HepG2 (cell line): ENCODE data around the gene LSS. TPM values are rescaled to one million over a fixed set of nuclear protein-coding genes. Genes with fewer than 3 reads are reported as not detected.

Source experiments
- AKAP8 ChIP-seq: sonication (generic); formaldehyde crosslinking; IDR thresholded peaks from 2 replicates; pipeline ENCODE4 v1.5.1; 2020; ENCODE audit warnings: mild to moderate bottlenecking, missing genetic modification reagents
- ARNTL ChIP-seq: sonication (generic); formaldehyde crosslinking; IDR thresholded peaks from 2 replicates; pipeline ENCODE4 v1.4.0; 2020; ENCODE audit warnings: mild to moderate bottlenecking, missing genetic modification reagents
- BORCS8-MEF2B ChIP-seq: sonication (generic); formaldehyde crosslinking; IDR thresholded peaks from 2 replicates; pipeline ENCODE4 v1.8.0; 2022; ENCODE audit warnings: mild to moderate bottlenecking, missing genetic modification reagents
- HOXD1 ChIP-seq: sonication (generic); formaldehyde crosslinking; IDR thresholded peaks from 2 replicates; pipeline ENCODE4 v1.5.0; 2020; ENCODE audit warnings: missing genetic modification reagents
- IRX3 ChIP-seq: sonication (generic); formaldehyde crosslinking; IDR thresholded peaks from 2 replicates; pipeline ENCODE4 v1.8.1; 2023; ENCODE audit warnings: mild to moderate bottlenecking, low read depth, missing genetic modification reagents, borderline replicate concordance
- KMT2A ChIP-seq: sonication (generic); formaldehyde crosslinking; IDR thresholded peaks from 2 replicates; pipeline ENCODE4 v1.4.0; 2020; ENCODE audit warnings: missing genetic modification reagents
- MTF1 ChIP-seq: sonication (generic); formaldehyde crosslinking; IDR thresholded peaks from 2 replicates; pipeline ENCODE4 v1.5.0; 2020; ENCODE audit warnings: missing genetic modification reagents
- SIN3A ChIP-seq: IDR thresholded peaks from 2 replicates; pipeline ENCODE4 v1.6.1; 2011; ENCODE audit warnings: low read depth, mild to moderate bottlenecking, control low read depth, low read length, borderline replicate concordance
- SP1 ChIP-seq, 2 experiments: fragments of 450-650 bp in 1 of 2; sonication (generic) in 1 of 2; formaldehyde crosslinking in 1 of 2; IDR thresholded peaks; 2 replicates each; pipeline versions ENCODE4 v1.4.0 to v1.6.1; 2016 to 2020; ENCODE audit warnings: missing genetic modification reagents in 1 of 2
- YEATS4 ChIP-seq: sonication (generic); formaldehyde crosslinking; IDR thresholded peaks from 2 replicates; pipeline ENCODE4 v1.4.0; 2020; ENCODE audit warnings: missing genetic modification reagents, borderline replicate concordance
- ZNF746 ChIP-seq: sonication (generic); formaldehyde crosslinking; IDR thresholded peaks from 2 replicates; pipeline ENCODE4 v1.8.0; 2022; ENCODE audit warnings: mild to moderate bottlenecking, missing genetic modification reagents
- polyA plus RNA-seq, 8 experiments: library from polyadenylated mRNA; depleted of rRNA in 3 of 8; stranded (reverse) in 7 of 8; unstranded in 1 of 8; fragments of >200 nt; fragmentation: Illumina TruSeq in 4 of 8; extraction: Trizol in 4 of 8; gene quantifications; 2 replicates each; pipeline versions ENCODE4 v1.2.1 to v1.2.3, GENCODE V29; 2011 to 2016; ENCODE audit warnings: low read depth in 4 of 8, missing spikeins in 1 of 8, mixed read lengths in 1 of 8; ENCODE audit not compliant: insufficient read depth in 1 of 8
- total RNA-seq, 5 experiments: library from RNA; depleted of rRNA; stranded (reverse); fragments of >200 nt; fragmentation: Illumina TruSeq; extraction: Trizol; gene quantifications; 2 replicates each; pipeline ENCODE4 v1.2.3, GENCODE V29; 2016; ENCODE audit warnings: low read depth in 1 of 5
- TF ChIP-seq, protein P1 (sequence below): sonication (generic); formaldehyde crosslinking; IDR thresholded peaks from 2 replicates; pipeline ENCODE4 v1.4.0; 2020; ENCODE audit warnings: missing genetic modification reagents, borderline replicate concordance
- TF ChIP-seq, protein P2 (sequence below): IDR thresholded peaks from 2 replicates; pipeline ENCODE4 v1.4.0; 2020; ENCODE audit warnings: mild to moderate bottlenecking, missing genetic modification reagents
- TF ChIP-seq, protein P3 (sequence below): sonication (generic); formaldehyde crosslinking; IDR thresholded peaks from 2 replicates; pipeline ENCODE4 v1.8.1; 2023; ENCODE audit warnings: mild to moderate bottlenecking, missing genetic modification reagents

The LSS gene
- total and polyA plus RNA-seq, 2 of the 13 experiments (the other 11 are each of a cell fraction or from before 2014, with no cell fraction given), result 72.6 to 113 TPM

DNA sequence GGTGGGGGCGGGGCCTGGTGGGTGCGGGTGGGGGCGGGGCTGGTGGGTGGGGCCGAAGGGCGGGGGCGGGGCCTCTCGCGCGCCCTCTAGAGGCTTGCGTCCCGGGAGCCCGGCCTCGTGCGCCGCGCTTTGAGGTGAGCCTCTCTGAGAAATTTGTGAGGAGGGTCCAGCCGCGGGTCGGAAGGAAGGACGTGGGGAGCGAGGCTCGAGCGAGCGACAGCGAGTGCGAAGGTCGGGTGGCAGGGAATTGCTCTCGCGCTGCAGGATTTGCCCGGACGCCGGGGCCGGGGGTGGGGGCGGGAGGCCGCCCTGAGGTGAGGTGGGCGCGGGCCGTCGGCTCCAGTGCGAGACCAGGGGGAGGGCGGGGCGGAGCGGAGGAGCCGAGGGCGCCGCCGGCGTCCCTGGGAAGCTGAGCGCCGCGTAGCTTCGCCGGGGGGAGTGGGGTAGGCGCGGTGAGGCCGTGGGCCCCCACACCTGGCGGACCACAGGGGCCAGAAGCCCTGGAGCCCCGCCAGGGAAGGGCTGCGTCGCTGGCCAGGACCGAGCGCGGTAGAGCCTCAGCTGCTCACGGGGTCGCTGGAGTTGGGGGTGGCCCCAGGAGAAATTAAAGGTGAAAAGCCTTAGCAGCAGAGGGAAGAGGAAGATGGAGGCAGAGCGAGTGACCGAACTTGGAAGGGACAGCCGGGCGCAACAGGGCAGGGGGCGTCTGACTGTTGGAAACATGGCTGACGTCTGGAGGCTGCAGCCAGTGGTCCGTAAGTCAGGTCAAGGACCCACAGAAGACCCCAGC is 754 bp upstream of the LSS start (continued):
- TF ChIP-seq, protein P1, sequence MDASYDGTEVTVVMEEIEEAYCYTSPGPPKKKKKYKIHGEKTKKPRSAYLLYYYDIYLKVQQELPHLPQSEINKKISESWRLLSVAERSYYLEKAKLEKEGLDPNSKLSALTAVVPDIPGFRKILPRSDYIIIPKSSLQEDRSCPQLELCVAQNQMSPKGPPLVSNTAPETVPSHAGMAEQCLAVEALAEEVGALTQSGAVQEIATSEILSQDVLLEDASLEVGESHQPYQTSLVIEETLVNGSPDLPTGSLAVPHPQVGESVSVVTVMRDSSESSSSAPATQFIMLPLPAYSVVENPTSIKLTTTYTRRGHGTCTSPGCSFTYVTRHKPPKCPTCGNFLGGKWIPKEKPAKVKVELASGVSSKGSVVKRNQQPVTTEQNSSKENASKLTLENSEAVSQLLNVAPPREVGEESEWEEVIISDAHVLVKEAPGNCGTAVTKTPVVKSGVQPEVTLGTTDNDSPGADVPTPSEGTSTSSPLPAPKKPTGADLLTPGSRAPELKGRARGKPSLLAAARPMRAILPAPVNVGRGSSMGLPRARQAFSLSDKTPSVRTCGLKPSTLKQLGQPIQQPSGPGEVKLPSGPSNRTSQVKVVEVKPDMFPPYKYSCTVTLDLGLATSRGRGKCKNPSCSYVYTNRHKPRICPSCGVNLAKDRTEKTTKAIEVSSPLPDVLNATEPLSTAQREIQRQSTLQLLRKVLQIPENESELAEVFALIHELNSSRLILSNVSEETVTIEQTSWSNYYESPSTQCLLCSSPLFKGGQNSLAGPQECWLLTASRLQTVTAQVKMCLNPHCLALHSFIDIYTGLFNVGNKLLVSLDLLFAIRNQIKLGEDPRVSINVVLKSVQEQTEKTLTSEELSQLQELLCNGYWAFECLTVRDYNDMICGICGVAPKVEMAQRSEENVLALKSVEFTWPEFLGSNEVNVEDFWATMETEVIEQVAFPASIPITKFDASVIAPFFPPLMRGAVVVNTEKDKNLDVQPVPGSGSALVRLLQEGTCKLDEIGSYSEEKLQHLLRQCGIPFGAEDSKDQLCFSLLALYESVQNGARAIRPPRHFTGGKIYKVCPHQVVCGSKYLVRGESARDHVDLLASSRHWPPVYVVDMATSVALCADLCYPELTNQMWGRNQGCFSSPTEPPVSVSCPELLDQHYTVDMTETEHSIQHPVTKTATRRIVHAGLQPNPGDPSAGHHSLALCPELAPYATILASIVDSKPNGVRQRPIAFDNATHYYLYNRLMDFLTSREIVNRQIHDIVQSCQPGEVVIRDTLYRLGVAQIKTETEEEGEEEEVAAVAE (CRISPR knock-in tag), result no peak
- no peak for TF ChIP-seq AKAP8 (CRISPR knock-in tag)
- peak; percentile 35; the same call in 1 of the 2 replicates for TF ChIP-seq YEATS4 (CRISPR knock-in tag)
- peak; percentile 77 for TF ChIP-seq ZNF746 (CRISPR knock-in tag)
- TF ChIP-seq HOXD1 (CRISPR knock-in tag), result no peak
- TF ChIP-seq SP1 (IDR thresholded peaks at IDR 0.05), result no peak
- TF ChIP-seq SP1 (CRISPR knock-in tag; IDR thresholded peaks at IDR 0.05), result peak; percentile 68; the same call in 1 of the 2 replicates
- peak; percentile 51 for TF ChIP-seq BORCS8-MEF2B (CRISPR knock-in tag)
- no peak for TF ChIP-seq MTF1 (CRISPR knock-in tag)
- TF ChIP-seq, protein P2, sequence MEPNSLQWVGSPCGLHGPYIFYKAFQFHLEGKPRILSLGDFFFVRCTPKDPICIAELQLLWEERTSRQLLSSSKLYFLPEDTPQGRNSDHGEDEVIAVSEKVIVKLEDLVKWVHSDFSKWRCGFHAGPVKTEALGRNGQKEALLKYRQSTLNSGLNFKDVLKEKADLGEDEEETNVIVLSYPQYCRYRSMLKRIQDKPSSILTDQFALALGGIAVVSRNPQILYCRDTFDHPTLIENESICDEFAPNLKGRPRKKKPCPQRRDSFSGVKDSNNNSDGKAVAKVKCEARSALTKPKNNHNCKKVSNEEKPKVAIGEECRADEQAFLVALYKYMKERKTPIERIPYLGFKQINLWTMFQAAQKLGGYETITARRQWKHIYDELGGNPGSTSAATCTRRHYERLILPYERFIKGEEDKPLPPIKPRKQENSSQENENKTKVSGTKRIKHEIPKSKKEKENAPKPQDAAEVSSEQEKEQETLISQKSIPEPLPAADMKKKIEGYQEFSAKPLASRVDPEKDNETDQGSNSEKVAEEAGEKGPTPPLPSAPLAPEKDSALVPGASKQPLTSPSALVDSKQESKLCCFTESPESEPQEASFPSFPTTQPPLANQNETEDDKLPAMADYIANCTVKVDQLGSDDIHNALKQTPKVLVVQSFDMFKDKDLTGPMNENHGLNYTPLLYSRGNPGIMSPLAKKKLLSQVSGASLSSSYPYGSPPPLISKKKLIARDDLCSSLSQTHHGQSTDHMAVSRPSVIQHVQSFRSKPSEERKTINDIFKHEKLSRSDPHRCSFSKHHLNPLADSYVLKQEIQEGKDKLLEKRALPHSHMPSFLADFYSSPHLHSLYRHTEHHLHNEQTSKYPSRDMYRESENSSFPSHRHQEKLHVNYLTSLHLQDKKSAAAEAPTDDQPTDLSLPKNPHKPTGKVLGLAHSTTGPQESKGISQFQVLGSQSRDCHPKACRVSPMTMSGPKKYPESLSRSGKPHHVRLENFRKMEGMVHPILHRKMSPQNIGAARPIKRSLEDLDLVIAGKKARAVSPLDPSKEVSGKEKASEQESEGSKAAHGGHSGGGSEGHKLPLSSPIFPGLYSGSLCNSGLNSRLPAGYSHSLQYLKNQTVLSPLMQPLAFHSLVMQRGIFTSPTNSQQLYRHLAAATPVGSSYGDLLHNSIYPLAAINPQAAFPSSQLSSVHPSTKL (CRISPR knock-in tag), result peak; percentile 8; the same call in 1 of the 2 replicates
- TF ChIP-seq KMT2A (CRISPR knock-in tag), result 0 out of 2 replicates have a peak, but pooled peaks have one; percentile 48
- TF ChIP-seq ARNTL (CRISPR knock-in tag), result peak; percentile 60; the same call in 1 of the 2 replicates
- peak; percentile 71; the same call in 1 of the 2 replicates for TF ChIP-seq SIN3A
- TF ChIP-seq IRX3, result no peak; the same call in 1 of the 2 replicates
- TF ChIP-seq, protein P3, sequence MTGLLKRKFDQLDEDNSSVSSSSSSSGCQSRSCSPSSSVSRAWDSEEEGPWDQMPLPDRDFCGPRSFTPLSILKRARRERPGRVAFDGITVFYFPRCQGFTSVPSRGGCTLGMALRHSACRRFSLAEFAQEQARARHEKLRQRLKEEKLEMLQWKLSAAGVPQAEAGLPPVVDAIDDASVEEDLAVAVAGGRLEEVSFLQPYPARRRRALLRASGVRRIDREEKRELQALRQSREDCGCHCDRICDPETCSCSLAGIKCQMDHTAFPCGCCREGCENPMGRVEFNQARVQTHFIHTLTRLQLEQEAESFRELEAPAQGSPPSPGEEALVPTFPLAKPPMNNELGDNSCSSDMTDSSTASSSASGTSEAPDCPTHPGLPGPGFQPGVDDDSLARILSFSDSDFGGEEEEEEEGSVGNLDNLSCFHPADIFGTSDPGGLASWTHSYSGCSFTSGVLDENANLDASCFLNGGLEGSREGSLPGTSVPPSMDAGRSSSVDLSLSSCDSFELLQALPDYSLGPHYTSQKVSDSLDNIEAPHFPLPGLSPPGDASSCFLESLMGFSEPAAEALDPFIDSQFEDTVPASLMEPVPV (CRISPR knock-in tag), result 0 out of 2 replicates have a peak, but pooled peaks have one; percentile 30
